ENCODE results near the gene CASP10. TPM values are rescaled to one million over a fixed set of nuclear protein-coding genes. Genes with fewer than 3 reads are reported as not detected.

Gene CASP10
- total and polyA plus RNA-seq, 9 of the 15 experiments (the other 6 are each of a cell fraction or from before 2014, with no cell fraction given), result 7.1 to 20.4 (median 10.8) TPM

GRCh38 chr2:201194097-201194496 is 11.2 kb downstream of the CASP10 start (continued):
- TF ChIP-seq MGA (IDR thresholded peaks at IDR 0.05), result no peak
- no peak for TF ChIP-seq PURB (CRISPR knock-in tag; IDR thresholded peaks at IDR 0.05; ENCODE audit: low read depth)
- no peak for TF ChIP-seq KAT2B (IDR thresholded peaks at IDR 0.05; ENCODE audit: low read depth, low read length)

Measured in K562 (cell line).